ENCODE results near the gene GNPAT. TPM values are rescaled to one million over a fixed set of nuclear protein-coding genes. Genes with fewer than 3 reads are reported as not detected.

Gene GNPAT
- total RNA-seq, 1 experiment from 2014 or later = 62.5 TPM

DNA sequence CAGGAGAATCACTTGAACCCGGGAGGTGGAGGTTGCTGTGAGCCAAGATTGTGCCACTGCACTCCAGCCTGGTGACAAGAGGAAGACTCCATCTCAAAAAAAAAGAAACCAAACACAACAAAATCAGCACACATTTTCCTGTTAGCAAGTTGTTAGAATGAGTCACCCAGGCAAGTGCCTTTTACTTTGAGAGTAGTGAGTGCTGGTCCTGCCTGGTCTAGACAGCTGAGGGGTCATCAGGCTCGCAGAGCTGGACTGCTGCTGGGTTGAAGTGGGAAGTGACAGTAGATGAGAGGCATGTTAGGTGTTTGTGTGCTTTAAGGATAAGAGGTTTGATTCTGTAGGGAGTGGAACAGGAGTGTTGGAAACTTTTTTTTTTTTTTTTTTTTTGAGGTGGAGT is 31.9 kb downstream of the GNPAT start:
- no peak for DNase-seq
- H3K27me3 ChIP-seq = no peaks in the 10 kb centered on the region
- peaks cover 58% of the 10 kb centered on the region for H3K36me3 ChIP-seq
- no peak overlapping the region for H3K4me3 ChIP-seq
- H3K9me3 ChIP-seq = no peaks in the 10 kb centered on the region

- H3K4me3 ChIP-seq = no peak overlapping the region
- no peak for DNase-seq
- H3K27me3 ChIP-seq = no peaks in the 10 kb centered on the region
- no peaks in the 10 kb centered on the region for H3K9me3 ChIP-seq
- peaks cover 54% of the 10 kb centered on the region for H3K36me3 ChIP-seq
Measured at GRCh38 chr1:231274119-231274825, 33.3 kb downstream of the GNPAT start.

- peaks cover 36% of the 10 kb centered on the region for H3K36me3 ChIP-seq
- no peak for DNase-seq
- H3K4me3 ChIP-seq = no peak overlapping the region
- H3K27me3 ChIP-seq = no peaks in the 10 kb centered on the region
- H3K9me3 ChIP-seq = no peaks in the 10 kb centered on the region
Measured at GRCh38 chr1:231278100-231278790, 37.2 kb downstream of the GNPAT start.

DNA sequence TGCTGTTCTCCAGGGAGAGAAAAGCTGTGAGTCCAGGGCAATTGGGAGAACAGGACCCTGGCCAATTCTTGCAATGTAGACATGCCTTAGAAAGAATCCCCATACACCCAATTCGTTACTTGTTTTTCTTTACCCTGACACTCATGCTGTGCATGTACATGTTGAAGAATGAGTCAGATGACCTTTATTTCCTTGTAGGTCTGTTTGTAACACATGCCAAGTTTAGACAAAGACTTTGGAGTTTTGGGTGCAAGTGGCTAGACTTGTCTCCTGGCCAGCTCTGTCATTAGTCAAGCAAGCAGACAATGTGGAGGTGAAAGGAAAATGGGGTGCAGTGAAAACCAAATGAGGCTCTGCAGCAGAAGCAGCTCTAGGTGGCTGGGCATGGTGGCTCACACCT is 38.1 kb downstream of the GNPAT start:
- Histone ChIP-seq H3K9me3 (no peaks in the 10 kb centered on the region), H3K4me3 (no peak overlapping the region), H3K36me3 (peaks cover 29% of the 10 kb centered on the region), H3K27me3 (no peaks in the 10 kb centered on the region)
- DNase-seq = peak; percentile 5

GRCh38 chr1:231279683-231280082 is 38.7 kb downstream of the GNPAT start:
- Histone ChIP-seq H3K4me3 (no peak overlapping the region), H3K36me3 (peaks cover 23% of the 10 kb centered on the region), H3K27me3 (no peaks in the 10 kb centered on the region), H3K9me3 (no peaks in the 10 kb centered on the region)
- DNase-seq = no peak

GRCh38 chr1:231284441-231284840 is 43.4 kb downstream of the GNPAT start:
- H3K36me3 ChIP-seq = no peaks in the 10 kb centered on the region
- H3K4me3 ChIP-seq = no peak overlapping the region
- no peaks in the 10 kb centered on the region for H3K9me3 ChIP-seq
- peaks cover 9% of the 10 kb centered on the region; the same call in 1 of the 2 replicates for H3K27me3 ChIP-seq
- DNase-seq = no peak

DNA sequence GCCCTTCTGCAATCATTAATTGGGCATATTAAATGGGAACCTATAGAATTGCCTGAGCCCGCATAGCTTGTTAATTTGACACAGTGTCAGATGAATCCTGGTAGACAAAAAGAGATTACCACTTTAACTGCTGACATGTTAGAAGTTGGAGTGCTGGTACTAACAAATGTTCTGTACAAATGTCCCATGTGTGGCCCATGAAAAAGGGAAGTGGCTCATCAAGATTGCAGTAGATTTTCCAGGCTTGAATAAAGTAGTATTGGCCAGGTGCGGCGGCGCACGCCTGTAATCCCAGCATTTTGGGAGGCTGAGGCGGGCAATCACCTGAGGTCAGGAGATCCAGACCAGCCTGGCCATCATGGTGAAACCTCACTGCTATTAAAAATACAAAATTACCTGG is 45.6 kb downstream of the GNPAT start:
- Histone ChIP-seq H3K4me3 (no peak overlapping the region), H3K27me3 (peaks cover 9% of the 10 kb centered on the region; the same call in 1 of the 2 replicates), H3K36me3 (no peaks in the 10 kb centered on the region), H3K9me3 (no peaks in the 10 kb centered on the region)
- no peak for DNase-seq

GRCh38 chr1:231295938-231296337 is 54.9 kb downstream of the GNPAT start:
- Histone ChIP-seq H3K9me3 (no peaks in the 10 kb centered on the region), H3K27me3 (no peaks in the 10 kb centered on the region), H3K4me3 (no peak overlapping the region), H3K36me3 (no peaks in the 10 kb centered on the region)
- DNase-seq = no peak

GRCh38 chr1:231301990-231302389 is 61.0 kb downstream of the GNPAT start:
- Histone ChIP-seq H3K36me3 (no peaks in the 10 kb centered on the region), H3K4me3 (no peak overlapping the region), H3K27me3 (no peaks in the 10 kb centered on the region), H3K9me3 (no peaks in the 10 kb centered on the region)
- DNase-seq = no peak

- H3K9me3 ChIP-seq = no peaks in the 10 kb centered on the region
- H3K27me3 ChIP-seq = no peaks in the 10 kb centered on the region; the same call in 1 of the 2 replicates
- no peaks in the 10 kb centered on the region for H3K36me3 ChIP-seq
- no peak for DNase-seq
- H3K4me3 ChIP-seq = no peak overlapping the region
Measured at GRCh38 chr1:231310391-231310934, 69.5 kb downstream of the GNPAT start.

- no peaks in the 10 kb centered on the region for H3K36me3 ChIP-seq
- no peak for DNase-seq
- H3K27me3 ChIP-seq = no peaks in the 10 kb centered on the region; the same call in 1 of the 2 replicates
- H3K9me3 ChIP-seq = no peaks in the 10 kb centered on the region
- H3K4me3 ChIP-seq = no peak overlapping the region
Measured at GRCh38 chr1:231311720-231312431, 70.9 kb downstream of the GNPAT start.

DNA sequence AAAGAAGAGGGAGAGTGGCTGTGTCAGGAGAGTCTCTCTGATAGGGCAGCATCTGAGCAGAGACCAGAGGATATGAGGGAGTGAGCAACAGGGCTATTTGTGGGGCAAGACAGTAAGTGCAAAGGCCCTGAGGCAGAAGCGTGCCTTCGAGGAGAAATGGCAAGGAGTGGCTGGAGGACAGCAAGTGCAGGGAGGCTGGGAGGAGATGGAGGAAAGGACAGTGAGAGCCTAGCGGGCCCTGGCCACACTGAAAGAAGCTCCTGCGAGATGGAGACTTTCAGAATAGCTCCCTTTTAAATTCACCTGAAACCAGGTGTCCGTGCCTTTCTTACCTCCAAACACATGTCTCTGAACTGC is 71.4 kb downstream of the GNPAT start:
- H3K36me3 ChIP-seq = no peaks in the 10 kb centered on the region
- H3K4me3 ChIP-seq = no peak overlapping the region
- no peaks in the 10 kb centered on the region for H3K9me3 ChIP-seq
- H3K27me3 ChIP-seq = no peaks in the 10 kb centered on the region; the same call in 1 of the 2 replicates
- no peak for DNase-seq

GRCh38 chr1:231313661-231314060 is 72.6 kb downstream of the GNPAT start:
- no peaks in the 10 kb centered on the region for H3K36me3 ChIP-seq
- H3K4me3 ChIP-seq = no peak overlapping the region
- no peak for DNase-seq
- H3K9me3 ChIP-seq = peaks cover 2% of the 10 kb centered on the region; the same call in 1 of the 2 replicates
- H3K27me3 ChIP-seq = no peaks in the 10 kb centered on the region; the same call in 1 of the 2 replicates

GRCh38 chr1:231315887-231316286 is 74.9 kb downstream of the GNPAT start:
- H3K4me3 ChIP-seq = no peak overlapping the region
- H3K36me3 ChIP-seq = no peaks in the 10 kb centered on the region
- DNase-seq = peak; percentile 34
- no peaks in the 10 kb centered on the region; the same call in 1 of the 2 replicates for H3K27me3 ChIP-seq
- peaks cover 2% of the 10 kb centered on the region; the same call in 1 of the 2 replicates for H3K9me3 ChIP-seq

DNA sequence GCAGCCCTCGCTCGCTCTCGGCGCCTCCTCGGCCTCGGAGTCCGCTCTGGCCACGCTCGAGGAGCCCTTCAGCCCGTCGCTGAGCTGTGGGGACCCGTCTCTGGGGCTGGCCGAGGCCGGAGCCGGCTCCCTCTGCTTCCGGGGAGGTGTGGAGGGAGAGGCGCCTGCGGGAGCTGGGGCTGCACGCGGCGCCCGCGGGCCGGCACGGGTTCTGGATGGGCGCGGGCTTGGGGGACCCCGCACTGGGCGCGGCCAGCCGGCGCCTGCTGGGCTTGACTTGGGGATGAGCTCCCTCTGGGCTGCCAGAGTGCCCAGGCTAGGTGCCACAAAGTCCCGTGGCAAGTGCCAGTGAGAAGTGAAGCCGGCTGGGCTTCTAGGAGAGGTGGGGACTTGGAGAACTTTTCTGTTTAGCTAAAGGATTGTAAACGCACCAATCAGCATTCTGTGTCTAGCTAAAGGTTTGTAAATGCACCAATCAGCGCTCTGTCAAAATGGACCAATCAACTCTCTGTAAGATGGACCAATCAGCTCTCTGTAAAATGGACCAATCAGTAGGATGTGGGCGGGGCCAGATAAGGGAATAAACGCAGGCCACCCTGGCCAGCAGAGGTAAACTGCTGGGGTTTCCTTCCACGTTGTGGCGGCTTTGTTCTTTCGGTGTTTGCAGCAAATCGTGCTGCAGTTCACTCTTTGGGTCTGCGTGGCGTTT is 76.4 kb downstream of the GNPAT start:
- Histone ChIP-seq H3K27me3 (no peaks in the 10 kb centered on the region; the same call in 1 of the 2 replicates), H3K4me3 (no peak overlapping the region), H3K36me3 (no peaks in the 10 kb centered on the region), H3K9me3 (peaks cover 2% of the 10 kb centered on the region; the same call in 1 of the 2 replicates)
- DNase-seq = no peak

DNA sequence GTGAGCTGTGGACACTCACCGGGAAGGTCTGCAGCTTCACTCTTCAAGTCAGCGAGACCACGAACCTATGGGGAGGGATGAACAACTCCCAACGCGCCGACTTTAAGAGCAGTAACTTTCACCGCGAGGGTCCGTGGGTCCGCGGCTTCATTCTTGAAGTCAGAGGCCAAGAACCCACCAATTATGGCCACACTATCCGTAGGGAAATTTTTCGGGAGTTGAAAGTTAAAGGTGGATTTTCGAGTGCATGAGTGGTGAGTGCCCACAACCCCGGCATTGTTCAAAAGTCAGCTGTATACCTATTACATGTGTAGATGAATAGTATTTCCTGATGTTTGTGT is 77.0 kb downstream of the GNPAT start:
- Histone ChIP-seq H3K4me3 (no peak overlapping the region), H3K9me3 (peaks cover 2% of the 10 kb centered on the region; the same call in 1 of the 2 replicates), H3K36me3 (no peaks in the 10 kb centered on the region), H3K27me3 (no peaks in the 10 kb centered on the region; the same call in 1 of the 2 replicates)
- DNase-seq = no peak

Data from MG63 (cell line).